ENCODE results near the gene TUSC2.
"Not testable (repeated sequence)": the region's sequence is repeated elsewhere in the genome, so short reads cannot be mapped to it uniquely, and the experiment has no call there.

The TUSC2 gene

GRCh38 chr3:50293079-50293801, 34.8 kb downstream of the TUSC2 start:
- no peak for DNase-seq

GRCh38 chr3:50292159-50293078, 35.6 kb downstream of the TUSC2 start, which contains the start of gene IFRD2:
Gene IFRD2, minus strand, starts transcription at chr3:50292429. Its CDS starts 155 bp downstream, at chr3:50292274.
- peak; percentile 94 for DNase-seq

- no peak for DNase-seq
These were observed 37.8 kb downstream of the TUSC2 start for GRCh38 chr3:50290161-50290641.

GRCh38 chr3:50289130-50289529, 38.9 kb downstream of the TUSC2 start:
- DNase-seq: no peak

GRCh38 chr3:50288387-50289007, 39.5 kb downstream of the TUSC2 start:
- no peak for DNase-seq

GRCh38 chr3:50287262-50287661, 40.8 kb downstream of the TUSC2 start:
- no peak for DNase-seq

- no peak for DNase-seq
These were observed 41.4 kb downstream of the TUSC2 start for GRCh38 chr3:50286322-50287227.

GRCh38 chr3:50284121-50284520, 43.9 kb downstream of the TUSC2 start:
- DNase-seq: not testable (repeated sequence)

- DNase-seq: no peak
These were observed 48.6 kb downstream of the TUSC2 start for GRCh38 chr3:50279255-50280016.

GRCh38 chr3:50278880-50279224, 49.2 kb downstream of the TUSC2 start, which contains the start of gene LSMEM2:
Gene LSMEM2, plus strand, starts transcription at chr3:50279087. Its CDS starts 27 bp downstream, at chr3:50279114.
- no peak for DNase-seq

GRCh38 chr3:50278123-50278879, 49.7 kb downstream of the TUSC2 start:
- no peak for DNase-seq

GRCh38 chr3:50276762-50277101, 51.3 kb downstream of the TUSC2 start:
- DNase-seq: no peak

- peak; percentile 46 for DNase-seq
These were observed 51.8 kb downstream of the TUSC2 start for GRCh38 chr3:50275996-50276761.

- no peak for DNase-seq
These were observed 52.7 kb downstream of the TUSC2 start for GRCh38 chr3:50275141-50275995.

Data from stimulated activated CD4-positive, alpha-beta T cell treated with anti-CD3 and anti-CD28 coated beads, Interleukin-4, amount 100 ng/mL, for 1 hour (primary cell).